Upper lobe of left lung (tissue), 4 donors: ENCODE results near the gene PCYT1A.

Source experiments
- CTCF ChIP-seq, 6 experiments: fragments of 450-650 bp in 4 of 6; fragments of 200-600 bp in 2 of 6; sonication (generic) in 2 of 6; IDR thresholded peaks; one replicate each; pipeline ENCODE4 v1.5.1; 2016 to 2019; ENCODE audit warnings: antibody characterized with exemption in 6 of 6
- EP300 ChIP-seq, 4 donors: sonication (generic); formaldehyde crosslinking; IDR thresholded peaks; one replicate each; pipeline ENCODE4 v1.5.1; 2017; ENCODE audit warnings: antibody characterized with exemption in 4 of 4, control low read depth in 2 of 4
- POLR2A ChIP-seq, 4 donors: fragments of 450-650 bp; IDR thresholded peaks; one replicate each; pipeline ENCODE4 v1.5.1; 2016 to 2017; ENCODE audit warnings: antibody characterized with exemption in 4 of 4, mild to moderate bottlenecking in 2 of 4

- TF ChIP-seq CTCF (IDR thresholded peaks at IDR 0.05): no peak
- no peak for TF ChIP-seq POLR2A (IDR thresholded peaks at IDR 0.05)
- TF ChIP-seq EP300 (IDR thresholded peaks at IDR 0.05): no peak
Measured at GRCh38 chr3:196288141-196288460, 575 bp upstream of the PCYT1A start.
